Stimulated activated CD4-positive, alpha-beta T cell treated with anti-CD3 and anti-CD28 coated beads, Interleukin-12 subunit alpha, Interleukin-12 subunit beta, amount 100 ng/mL, for 48 hours (primary cell): ENCODE data around the gene RASA3.

Source experiments
- DNase-seq, 3 donors: peaks; one replicate each; pipeline ENCODE4 v3.0.0-alpha.2; 2020; ENCODE audit warnings: low read depth in 2 of 3, low spot score in 1 of 3

Gene RASA3

GRCh38 chr13:114013336-114013735 is 119.1 kb downstream of the RASA3 start:
- no peak for DNase-seq

- no peak for DNase-seq
Observed at GRCh38 chr13:114012921-114013320, 119.5 kb downstream of the RASA3 start.

GRCh38 chr13:114012141-114012540 is 120.3 kb downstream of the RASA3 start:
- DNase-seq = no peak

- no peak for DNase-seq
Observed at GRCh38 chr13:114011226-114011625, 121.2 kb downstream of the RASA3 start.

- no peak for DNase-seq
Observed at GRCh38 chr13:114010401-114011101, 121.9 kb downstream of the RASA3 start.

- DNase-seq = no peak
Observed at GRCh38 chr13:114009590-114010400, 122.6 kb downstream of the RASA3 start.

- no peak for DNase-seq
Observed at GRCh38 chr13:114008964-114009589, 123.3 kb downstream of the RASA3 start.

GRCh38 chr13:114007566-114007965 is 124.9 kb downstream of the RASA3 start:
- no peak for DNase-seq

- no peak for DNase-seq
Observed at GRCh38 chr13:114005206-114005724, 127.2 kb downstream of the RASA3 start.

GRCh38 chr13:114004420-114005205 is 127.8 kb downstream of the RASA3 start:
- DNase-seq = no peak

- no peak for DNase-seq
Observed at GRCh38 chr13:114002771-114003321, 129.6 kb downstream of the RASA3 start.

- DNase-seq = no peak
Observed at GRCh38 chr13:114002009-114002544, 130.3 kb downstream of the RASA3 start.

GRCh38 chr13:114001331-114002008 is 131.0 kb downstream of the RASA3 start:
- no peak for DNase-seq

- no peak for DNase-seq
Observed at GRCh38 chr13:114000151-114001040, 132.0 kb downstream of the RASA3 start.

- no peak for DNase-seq
Observed at GRCh38 chr13:113999618-113999910, 132.9 kb downstream of the RASA3 start.

- no peak for DNase-seq
Observed at GRCh38 chr13:113998781-113999617, 133.4 kb downstream of the RASA3 start.

- no peak for DNase-seq
Observed at GRCh38 chr13:113997845-113998751, 134.3 kb downstream of the RASA3 start.
